Stimulated activated CD8-positive, alpha-beta memory T cell treated with anti-CD3 and anti-CD28 coated beads, Interleukin-12 subunit alpha, Interleukin-12 subunit beta, amount 100 ng/mL, for 24 hours (primary cell): Measurements from ENCODE around the gene TMEM233.

Source experiments
- DNase-seq: peaks from one replicate; pipeline ENCODE4 v3.0.0-alpha.2; 2020; ENCODE audit errors: extremely low read depth

The TMEM233 gene

GRCh38 chr12:119681728-119682638 is 88.4 kb downstream of the TMEM233 start:
- no peak for DNase-seq

- DNase-seq, result no peak
Measured at GRCh38 chr12:119682639-119683252, 89.2 kb downstream of the TMEM233 start.

- no peak for DNase-seq
Measured at GRCh38 chr12:119683413-119683812, 89.8 kb downstream of the TMEM233 start.

GRCh38 chr12:119683816-119684215 is 90.2 kb downstream of the TMEM233 start:
- DNase-seq, result no peak

- DNase-seq, result no peak
Measured at GRCh38 chr12:119684711-119685369, 91.3 kb downstream of the TMEM233 start.

- DNase-seq, result no peak
Measured at GRCh38 chr12:119685375-119685774, 91.8 kb downstream of the TMEM233 start.

GRCh38 chr12:119686355-119686754 is 92.8 kb downstream of the TMEM233 start:
- no peak for DNase-seq

- no peak for DNase-seq
Measured at GRCh38 chr12:119686776-119687175, 93.2 kb downstream of the TMEM233 start.

- DNase-seq, result no peak
Measured at GRCh38 chr12:119687406-119687805, 93.8 kb downstream of the TMEM233 start.

GRCh38 chr12:119687879-119688278 is 94.3 kb downstream of the TMEM233 start:
- DNase-seq, result no peak

- DNase-seq, result no peak
Measured at GRCh38 chr12:119689935-119690500, 96.4 kb downstream of the TMEM233 start.

- DNase-seq, result no peak
Measured at GRCh38 chr12:119691202-119691810, 97.7 kb downstream of the TMEM233 start.

GRCh38 chr12:119692410-119692809 is 98.8 kb downstream of the TMEM233 start:
- DNase-seq, result no peak
